Stimulated activated CD8-positive, alpha-beta memory T cell treated with anti-CD3 and anti-CD28 coated beads, Interleukin-7, amount 100 ng/mL, for 1 hour (primary cell): ENCODE data around the gene CC2D1A.
"Not testable (repeated sequence)": the region's sequence is repeated elsewhere in the genome, so short reads cannot be mapped to it uniquely, and the experiment has no call there.

Experiments used
- DNase-seq, 2 donors: peaks; one replicate each; pipeline ENCODE4 v3.0.0-alpha.2; 2020; ENCODE audit warnings: low read depth in 2 of 2

Gene CC2D1A

DNA sequence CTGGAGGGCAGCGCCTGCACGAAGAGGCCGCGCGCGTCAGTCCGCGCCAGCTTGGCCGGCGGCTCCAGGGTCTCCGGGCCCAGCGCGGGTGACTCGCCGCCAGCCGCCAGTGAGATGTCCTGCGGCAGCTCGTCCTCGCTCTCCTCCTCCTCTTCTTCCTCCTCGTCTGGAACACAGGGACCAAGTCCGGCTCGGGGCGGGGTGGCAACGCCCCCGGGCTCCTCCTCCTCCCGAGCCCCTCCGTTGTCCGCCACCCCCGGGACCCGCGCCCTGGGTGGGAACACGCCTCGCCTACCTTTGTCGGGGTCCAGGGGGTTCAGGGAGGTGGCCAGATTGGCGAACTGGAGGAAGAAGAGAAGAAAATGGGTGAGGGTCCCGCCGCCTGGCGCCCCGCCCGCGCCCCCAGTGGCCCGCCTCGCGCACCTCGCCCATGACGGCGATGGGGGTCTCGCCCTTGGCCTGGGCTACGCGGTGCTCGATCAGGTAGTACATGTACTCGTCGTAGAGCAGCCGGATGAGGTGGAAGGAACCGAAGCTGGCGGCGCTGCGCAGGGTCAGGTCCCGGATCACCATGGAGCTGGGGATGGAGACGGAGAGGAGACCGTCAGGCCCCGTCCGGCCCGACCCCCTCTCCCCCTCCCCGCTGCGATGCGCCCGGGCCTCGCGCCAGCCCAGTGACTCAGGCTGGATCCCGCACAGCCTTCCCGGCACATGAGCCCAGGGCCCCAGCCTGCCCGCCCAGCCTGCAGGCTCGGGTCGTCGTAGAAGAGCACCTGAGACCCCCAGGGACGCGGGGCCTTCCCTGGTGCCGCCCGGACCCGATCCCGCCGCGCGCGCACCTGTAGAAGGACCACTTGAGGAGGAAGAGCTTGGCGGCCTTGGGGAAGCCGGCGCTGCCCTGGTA lies 57.0 kb downstream of the CC2D1A start:
- no peak for DNase-seq

DNA sequence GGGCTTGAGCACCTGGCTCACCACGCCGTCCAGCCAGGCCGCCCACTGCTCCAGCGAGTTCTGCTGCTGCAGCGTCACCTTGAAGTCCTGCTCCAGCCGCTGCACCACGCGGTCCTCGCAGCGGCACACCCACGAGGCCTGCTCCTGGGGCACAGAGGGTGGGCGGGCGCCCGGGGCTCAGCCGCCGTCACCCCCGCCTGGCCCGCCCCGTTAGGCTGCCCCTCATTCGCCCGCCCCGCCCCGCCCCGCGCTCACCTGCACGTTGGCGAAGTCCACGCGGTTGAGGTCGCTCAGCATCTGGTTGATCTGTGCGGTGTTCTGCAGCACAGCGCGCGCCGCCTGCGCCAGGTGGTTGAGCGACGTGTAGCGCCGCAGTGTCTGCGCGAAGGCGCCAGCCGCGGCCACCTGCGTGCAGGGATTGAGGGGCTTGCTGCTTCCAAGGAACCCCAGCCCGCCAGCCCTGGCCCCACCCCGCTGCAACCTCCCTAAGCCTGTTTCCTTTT lies 57.7 kb downstream of the CC2D1A start:
- no peak for DNase-seq

DNA sequence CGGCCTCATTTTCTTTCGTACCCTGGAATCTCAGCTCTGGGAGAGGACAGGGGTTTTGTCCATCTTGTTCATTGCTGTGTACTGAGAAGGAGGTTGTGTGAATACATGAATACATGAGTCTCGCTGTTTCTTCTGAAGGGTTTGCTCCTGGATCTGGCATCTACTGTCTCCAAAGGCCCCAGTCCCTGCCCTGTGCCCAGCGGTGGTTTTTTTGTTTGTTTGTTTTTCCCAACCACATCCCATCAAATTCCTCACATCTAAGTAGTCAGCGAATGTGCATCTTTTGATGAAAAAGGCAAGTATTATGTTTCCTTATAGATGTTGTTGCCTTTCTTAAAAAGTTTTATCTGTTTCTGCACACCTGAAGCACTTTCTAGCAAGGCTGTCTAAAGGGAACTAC lies 58.8 kb downstream of the CC2D1A start:
- DNase-seq = no peak

DNA sequence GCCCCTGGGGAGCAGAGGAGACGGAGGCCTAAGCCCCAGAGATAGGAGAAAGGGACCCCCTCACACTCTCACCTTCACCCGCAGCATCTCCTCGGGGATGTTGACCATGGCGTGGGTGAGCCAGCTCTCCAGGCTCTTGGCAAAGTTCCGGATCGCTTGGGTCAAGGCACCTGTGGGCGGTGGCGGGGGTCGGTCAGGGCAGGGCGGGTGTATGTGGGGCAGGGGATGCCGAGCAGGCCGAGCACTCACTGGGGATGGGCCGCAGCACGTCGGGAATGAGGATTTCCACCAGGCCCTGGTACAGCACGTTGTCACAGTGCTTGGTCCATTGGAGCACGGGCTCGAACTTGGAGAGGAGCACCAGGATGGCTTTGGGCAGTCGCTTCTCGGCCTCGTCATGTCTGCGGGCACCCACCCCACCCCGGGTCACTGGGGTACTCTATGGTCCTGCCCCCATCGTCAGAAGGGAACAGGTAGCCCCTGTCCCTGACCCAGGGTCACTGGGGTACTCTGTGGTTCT lies 59.4 kb downstream of the CC2D1A start:
- DNase-seq = no peak

DNA sequence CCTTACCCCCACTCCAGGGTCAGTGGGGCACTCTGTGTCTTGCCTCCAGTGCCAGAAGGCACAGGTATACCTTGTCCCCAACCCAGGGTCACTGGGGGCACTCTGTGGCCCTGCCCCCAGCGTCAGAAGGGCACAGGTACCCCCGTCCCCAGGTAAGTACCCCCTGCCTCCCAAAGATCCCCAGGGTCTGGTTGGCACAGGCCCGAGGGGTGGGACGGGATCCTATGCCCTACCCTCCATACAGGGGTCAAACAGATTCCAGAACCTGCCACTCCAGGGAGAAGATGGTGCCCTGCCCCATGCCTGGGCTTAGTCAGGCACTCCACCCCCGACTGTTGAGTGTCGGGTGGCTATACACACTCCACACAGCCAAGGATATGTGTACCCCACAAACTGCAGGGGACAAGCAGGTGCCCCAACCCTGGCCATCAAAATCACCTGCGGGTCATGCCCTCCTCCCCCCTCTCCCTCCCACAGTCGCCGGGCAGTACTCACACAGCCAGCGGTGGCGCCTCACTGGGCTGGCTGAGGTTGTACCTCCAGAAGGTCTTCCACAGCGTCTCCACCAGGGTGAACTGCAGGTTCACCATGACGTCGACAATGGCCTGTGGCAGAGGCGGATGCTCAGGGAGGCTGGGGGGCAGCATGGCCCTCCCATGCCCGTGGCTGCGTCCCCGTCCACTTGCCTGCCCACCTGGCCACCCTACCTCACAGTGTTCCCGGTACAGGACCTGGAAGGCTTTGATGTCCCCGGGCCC lies 60.1 kb downstream of the CC2D1A start:
- no peak for DNase-seq

DNA sequence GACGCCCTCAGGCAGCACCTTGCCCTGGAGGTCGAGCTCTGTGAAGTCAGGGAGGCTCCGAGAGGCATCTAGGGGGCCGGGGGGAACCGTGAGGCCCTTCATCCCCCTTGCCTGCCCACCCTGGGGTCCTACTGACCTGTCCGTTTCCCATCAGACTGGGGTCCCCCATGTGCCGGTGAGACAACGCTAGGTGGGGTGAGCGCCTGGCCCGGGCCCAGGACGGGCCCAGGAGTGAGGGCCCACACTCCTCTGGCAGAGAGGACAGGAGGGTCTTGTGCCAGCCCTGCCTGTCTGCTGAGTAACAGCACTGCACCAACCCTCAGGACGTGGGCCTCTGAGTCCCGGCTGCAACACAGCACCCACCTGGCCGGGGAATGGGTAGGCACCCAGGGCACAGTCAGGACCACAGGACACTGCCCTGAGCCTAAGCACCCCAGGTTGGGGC lies 60.7 kb downstream of the CC2D1A start:
- no peak for DNase-seq

DNA sequence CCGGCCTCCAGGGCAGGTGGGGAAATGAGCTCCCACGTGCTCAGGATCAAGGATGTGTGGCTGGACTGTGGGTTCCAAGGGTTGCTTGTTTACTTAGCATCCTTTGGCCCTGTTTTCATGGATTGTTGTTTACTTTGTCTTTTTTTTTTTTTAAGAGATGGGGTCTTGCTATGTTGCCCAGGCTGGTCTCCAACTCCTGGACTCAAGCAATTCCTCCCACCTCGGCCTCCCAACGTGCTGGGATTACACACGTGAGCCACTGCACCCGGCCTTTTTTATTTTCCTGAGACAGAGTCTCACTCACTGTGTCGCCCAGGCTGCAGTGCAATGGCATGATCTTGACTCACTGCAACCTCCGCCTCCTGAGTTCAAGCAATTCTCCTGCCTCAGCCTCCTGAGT lies 61.2 kb downstream of the CC2D1A start:
- not testable (repeated sequence) for DNase-seq

DNA sequence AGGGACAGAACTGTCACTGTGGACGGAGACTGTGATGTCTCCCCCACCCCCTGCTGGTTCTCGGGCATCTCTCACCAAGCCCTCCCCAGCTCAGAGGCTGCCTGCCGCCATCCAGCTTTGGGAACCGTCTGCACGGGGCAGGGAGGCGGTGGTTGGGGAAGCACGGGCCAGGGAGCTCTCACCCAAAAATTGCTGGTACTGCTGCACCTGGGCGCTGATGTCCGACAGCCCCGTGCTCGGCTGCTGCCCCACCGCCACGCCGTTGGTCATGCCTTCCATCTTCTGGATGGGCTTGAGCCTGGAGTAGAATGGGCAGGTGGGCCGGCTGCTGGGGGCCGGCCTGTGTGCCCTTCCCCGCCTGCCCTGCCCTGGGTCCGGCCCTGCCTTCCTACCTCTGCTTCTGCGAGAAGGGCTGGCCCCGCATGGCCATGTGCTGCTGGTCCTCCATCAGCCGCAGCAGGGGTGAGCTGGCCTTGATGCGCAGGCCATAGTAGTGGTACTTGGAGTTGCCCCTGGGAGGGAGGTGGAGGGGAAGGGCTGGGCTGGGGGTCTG lies 62.5 kb downstream of the CC2D1A start:
- no peak for DNase-seq

DNA sequence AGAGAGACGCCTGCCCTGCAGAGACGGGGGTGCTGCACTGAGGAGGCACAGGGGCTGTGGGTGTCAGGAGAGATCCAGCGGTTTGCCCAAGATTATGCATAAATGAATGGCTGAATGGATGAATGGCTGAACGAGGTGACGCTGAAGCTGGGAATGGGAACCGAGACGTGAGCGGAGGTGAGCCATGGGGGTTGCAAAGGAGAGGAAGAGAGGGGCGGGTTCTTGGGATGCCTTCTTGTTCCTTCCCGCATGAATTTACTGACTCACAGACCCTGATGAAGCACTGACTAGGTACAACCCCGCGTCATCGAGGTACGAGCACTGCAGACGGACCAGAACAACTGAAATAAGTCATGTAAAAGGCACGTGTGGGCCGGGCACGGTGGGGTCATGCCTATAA lies 63.0 kb downstream of the CC2D1A start:
- no peak for DNase-seq

DNA sequence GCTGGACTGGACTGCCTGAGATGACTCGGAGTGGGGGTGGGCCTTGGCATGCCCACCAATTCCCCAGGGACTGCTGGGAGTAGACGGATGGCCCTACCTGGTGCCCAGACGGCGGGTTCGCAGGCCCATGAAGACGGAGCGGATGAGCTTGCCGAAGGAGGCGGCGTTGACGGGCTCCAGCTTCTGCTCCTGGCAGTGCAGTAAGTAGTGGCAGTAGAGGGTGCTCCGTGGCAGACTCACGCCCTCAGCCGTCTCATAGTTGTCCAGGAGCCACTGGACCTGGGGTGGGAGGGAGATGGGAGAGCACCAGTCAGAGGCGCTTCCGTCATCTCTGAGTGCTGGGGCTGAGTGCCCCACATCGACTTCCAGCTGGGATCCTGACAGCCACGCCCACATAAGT lies 63.9 kb downstream of the CC2D1A start:
- DNase-seq = no peak

DNA sequence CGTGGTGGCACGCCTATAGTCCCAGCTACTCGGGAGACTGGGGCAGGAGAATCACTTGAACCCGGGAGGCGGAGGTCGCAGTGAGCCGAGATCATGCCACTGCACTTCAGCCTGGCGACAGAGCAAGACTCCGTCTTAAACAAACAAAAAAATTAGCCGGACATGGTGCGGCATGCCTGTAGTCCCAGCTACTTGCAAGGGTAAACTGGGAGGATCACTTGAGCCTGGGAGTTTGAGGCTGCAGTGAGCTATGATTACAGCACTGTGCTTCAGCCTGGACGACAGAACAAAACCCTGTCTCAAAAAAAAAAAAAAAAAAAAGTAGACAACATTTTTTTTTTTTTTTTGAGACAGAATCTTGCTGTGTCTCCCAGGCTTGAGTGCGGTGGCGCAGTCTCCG lies 65.9 kb downstream of the CC2D1A start:
- not testable (repeated sequence) for DNase-seq

DNA sequence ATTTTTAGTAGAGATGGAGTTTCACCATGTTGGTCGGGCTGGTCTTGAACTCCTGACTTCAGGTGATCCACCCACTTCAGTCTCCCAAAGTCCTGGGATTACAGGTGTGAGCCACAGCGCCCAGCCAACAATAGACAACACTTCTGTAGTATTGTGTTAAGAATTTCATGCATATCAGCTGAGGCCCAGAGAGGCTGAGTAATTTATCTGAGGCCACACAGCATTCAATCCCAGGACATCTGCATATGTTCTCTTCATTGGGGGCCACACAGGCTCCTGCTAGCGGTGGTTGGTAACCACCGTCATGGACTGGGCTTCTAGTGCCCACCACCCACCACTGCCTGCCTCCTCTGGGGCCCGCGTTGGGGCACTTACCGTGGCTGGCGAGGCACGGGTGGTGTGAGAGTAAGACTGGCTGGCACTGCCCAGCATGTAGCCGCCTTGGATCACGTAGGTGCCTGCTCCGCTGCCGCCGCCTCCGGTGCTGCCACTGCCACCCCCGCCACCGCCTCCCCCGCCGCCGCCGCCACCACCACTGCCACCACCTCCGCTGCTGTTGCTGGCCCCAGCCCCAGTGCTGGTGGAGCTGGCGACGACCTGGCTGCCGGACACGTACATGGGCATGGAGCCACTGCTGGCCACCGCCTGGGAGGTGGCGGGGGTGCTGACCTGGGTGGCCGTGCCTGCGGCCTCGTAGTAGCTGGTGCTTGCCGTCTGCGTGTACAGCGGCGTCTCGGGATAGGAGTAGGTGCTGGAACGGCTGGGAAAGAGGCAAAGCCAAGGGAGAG lies 66.6 kb downstream of the CC2D1A start:
- no peak for DNase-seq

DNA sequence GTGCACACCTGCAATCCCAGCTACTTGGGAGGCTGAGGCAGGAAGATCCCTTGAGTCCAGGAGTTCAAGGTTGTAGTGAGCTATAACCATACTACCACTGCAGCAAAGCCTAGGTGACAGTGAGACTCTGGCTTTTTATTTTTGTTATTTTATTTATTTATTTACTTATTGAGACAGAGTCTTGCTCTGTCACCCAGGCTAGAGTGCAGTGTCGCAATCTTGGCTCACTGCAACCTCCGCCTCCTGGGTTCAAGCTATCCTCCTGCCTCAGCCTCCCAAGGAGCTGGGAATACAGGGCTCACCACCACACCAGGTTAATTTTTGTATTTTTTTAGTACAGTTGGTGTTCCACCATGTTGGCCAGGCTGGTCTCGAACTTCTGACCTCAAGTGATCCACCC lies 67.5 kb downstream of the CC2D1A start:
- DNase-seq = not testable (repeated sequence)

DNA sequence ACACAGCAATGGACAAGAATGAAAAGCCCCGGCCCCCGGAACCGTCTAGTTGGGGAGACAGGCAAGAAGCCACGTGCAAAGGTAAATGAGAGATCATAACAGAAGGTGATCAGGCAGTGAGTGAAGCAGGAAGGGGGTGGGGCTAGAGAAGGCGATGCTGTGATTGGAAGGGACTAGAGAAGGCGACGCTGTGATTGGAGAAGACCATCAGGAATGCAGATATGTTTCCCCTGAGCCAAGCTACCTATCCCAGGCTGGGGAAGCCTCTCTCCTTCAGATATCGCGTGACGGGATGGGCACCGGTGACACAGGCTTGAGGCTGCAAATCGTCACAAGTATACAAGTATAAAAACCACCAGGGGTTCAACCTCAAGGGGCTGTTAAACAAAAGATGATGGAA lies 68.1 kb downstream of the CC2D1A start:
- DNase-seq = no peak

DNA sequence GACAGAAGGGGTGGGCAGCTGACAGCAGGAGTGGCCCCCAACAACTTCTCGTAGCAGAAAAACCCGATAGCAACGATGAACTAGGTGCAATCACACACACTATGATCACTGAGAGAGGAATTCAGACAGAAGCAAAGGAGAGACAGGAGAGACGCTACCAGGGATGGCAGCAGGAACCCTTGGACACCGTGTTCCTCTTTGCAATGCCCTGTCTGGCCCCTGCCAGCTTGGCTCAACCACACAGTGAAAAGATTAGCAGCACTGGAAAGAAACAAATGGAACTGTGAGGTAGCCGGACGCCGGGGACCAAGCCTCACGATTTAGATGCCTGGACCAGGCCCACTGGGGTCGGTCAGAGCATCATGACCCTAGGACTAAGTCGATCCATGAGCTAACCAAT lies 69.9 kb downstream of the CC2D1A start:
- no peak for DNase-seq

DNA sequence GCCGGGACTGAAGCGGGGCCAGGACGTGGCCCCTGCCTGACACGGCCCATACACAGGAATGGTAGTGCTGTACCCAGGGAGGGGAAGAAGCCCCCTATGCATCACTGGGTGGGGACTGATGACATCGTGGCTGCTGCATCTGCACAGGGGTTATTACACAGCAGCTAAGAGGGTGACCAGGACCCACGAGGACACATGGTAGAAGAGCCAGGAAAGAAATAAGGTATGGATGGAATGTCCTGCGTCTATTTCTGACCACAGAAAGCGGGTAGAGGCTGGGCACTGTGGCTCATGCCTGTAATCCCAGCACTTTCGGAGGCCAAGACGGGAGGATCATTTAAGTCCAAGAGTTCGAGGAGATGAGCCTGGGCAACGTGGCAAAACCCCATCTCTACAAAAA lies 70.4 kb downstream of the CC2D1A start:
- DNase-seq = no peak

DNA sequence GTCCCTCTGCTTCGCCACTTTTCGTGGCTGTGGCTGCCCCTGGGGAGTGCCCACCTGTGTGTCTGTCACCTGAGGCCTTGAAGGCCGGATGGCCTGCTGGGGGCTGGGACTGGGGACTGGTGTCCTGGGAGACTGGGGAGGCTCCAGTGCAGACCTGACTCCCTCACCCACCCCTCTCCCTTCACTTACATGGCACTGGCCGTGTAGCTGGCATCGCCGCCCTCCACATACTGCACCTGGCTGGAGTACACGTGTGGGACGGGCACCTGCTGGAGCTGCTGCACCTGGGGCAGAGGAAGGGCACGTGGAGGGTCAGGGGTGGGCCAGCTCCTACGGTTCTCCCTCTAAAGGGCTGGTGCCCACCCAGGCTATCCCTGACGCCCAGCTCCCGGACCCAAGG lies 71.8 kb downstream of the CC2D1A start:
- no peak for DNase-seq

DNA sequence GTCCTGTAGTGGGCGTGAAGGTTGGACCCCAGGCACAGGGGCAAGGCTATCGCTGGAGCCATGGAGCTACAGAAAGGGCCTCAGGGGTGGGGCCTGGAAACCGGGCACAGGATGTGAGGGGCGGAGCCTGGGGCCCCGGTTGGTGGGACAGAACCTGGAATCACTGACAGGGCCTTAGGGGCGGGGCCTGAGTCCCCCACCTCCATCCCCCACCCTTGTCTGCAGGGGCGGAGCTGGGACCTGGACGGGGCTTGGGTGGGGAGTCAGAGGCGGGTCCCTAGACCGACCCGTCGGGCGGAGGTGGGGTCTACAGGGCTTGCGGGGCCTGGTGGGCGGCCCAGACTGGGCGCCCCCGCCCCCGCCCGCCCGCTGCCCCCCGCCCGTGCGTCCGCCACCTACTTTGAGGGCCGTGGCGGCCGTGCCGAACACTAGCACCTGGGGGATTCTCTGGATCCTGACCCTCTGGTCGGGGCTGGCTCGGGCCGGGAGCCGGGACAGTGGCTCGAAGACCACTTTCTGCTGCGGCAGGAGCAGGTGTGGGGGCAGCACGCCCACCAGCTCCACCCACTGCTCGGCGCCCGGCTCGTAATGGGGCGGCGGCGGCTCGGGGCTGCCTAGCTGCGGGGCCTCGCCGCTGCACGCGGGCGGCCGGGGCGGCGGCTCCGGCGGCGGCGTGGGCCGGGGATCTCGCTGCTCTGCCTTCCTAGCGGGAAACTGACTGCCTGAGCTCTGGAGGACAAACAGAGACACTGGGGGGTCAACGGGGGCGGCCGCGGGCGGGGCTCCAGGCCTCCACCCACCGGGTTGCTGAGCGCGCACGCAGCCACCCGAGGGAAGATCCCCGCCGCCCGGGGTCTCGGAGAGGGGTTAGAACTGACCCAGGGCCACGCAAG lies 72.6 kb downstream of the CC2D1A start:
- DNase-seq = no peak

DNA sequence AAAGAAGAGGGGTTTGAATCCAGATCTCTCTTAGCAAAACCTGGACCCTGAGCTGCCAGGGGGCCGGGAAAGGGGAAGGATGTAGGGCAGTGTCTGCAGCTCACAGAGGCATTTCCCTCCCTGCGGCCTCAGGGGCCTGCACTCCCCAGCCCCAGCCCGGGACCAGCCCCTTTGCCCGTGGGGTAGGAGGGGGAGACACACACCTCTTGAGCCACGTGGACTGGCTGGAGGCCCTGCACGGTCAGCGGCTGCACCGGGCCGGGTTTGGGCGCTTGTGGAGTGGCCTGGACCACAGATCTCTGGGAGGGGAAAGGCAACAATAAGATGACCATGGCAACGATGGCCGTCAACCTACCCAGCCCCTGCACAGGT lies 73.2 kb downstream of the CC2D1A start:
- DNase-seq = no peak

DNA sequence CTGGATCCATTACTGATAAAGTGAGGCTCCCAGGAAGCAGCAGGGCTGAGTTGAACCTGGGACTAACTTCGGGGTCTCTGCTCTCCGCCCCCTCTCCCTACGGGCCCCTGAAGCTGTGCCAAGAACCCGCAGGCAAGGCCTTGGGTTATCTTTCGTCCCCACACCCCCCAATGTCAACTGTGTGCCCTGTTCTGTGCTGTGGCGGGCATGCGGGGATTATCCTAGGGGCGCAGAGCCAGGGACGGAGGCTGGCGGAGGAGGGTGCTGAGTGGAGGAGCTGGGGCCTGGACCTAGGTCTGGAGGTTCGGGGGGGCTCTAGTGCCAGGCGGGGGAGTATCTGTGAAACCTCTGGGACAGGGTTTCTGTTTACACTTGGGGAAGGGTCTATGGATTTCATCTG lies 73.7 kb downstream of the CC2D1A start:
- DNase-seq = no peak

DNA sequence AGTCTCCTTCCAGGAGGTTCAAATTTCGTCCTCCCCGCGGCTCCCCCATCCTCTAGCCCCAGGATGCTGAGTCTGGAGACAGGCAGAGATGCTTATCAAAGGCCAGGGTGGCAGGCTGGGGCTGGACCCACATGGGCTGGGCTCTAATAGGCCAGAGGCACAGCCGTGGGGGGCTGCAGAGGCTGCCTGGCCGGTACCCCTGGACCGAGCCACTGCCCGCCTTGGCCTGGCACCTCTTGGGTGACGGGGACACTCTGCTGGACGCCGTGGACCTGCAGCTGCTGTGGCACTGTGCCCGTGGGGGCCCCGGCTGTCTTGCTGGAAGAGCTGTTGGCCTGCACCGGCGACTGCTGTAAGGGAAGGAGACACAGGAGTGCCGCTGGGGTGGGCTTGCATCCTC lies 74.3 kb downstream of the CC2D1A start:
- no peak for DNase-seq
